Mesothelial cell of epicardium (in vitro differentiated cells): ENCODE data around the gene ZFAND2A. TPM values are rescaled to one million over a fixed set of nuclear protein-coding genes. Genes with fewer than 3 reads are reported as not detected.

Experiments used
- DNase-seq, 2 experiments: peaks; one replicate each; pipeline ENCODE4 v3.0.0; 2021; ENCODE audit warnings: low spot score in 2 of 2; ENCODE audit not compliant: unreplicated experiment in 2 of 2
- H3K27ac Mint-ChIP-seq: 2 replicates; pipeline ENCODE4 v1.8.0; 2021; ENCODE audit warnings: mixed read lengths
- H3K27me3 Mint-ChIP-seq: 2 replicates; pipeline ENCODE4 v1.8.0; 2021; ENCODE audit warnings: low read depth, mixed read lengths
- H3K36me3 Mint-ChIP-seq: 2 replicates; pipeline ENCODE4 v1.8.0; 2021; ENCODE audit warnings: mixed read lengths
- H3K4me1 Mint-ChIP-seq: 2 replicates; pipeline ENCODE4 v1.8.0; 2021; ENCODE audit warnings: mixed read lengths
- H3K4me3 Mint-ChIP-seq: 2 replicates; pipeline ENCODE4 v1.8.0; 2021; ENCODE audit warnings: mild to moderate bottlenecking, moderate library complexity, mixed read lengths
- H3K9me3 Mint-ChIP-seq: 2 replicates; pipeline ENCODE4 v1.8.0; 2021; ENCODE audit warnings: mixed read lengths
- CTCF ChIP-seq: fragments of 200-600 bp; sonication (generic); IDR thresholded peaks from one replicate; pipeline ENCODE4 v1.5.0; 2021; ENCODE audit warnings: antibody characterized with exemption; ENCODE audit not compliant: unreplicated experiment
- total RNA-seq: library from RNA; stranded (reverse); gene quantifications from 3 replicates; pipeline ENCODE4 v1.2.1, GENCODE V29; 2021

The ZFAND2A gene
- total RNA-seq, 1 donor from 2014 or later: 16.3 TPM

GRCh38 chr7:1130021-1130990, 29.7 kb downstream of the ZFAND2A start:
- Mint-ChIP-seq H3K4me1 (no peaks in the 10 kb centered on the region), H3K9me3 (peaks cover 17% of the 10 kb centered on the region), H3K4me3 (no peak overlapping the region), H3K27ac (no peak overlapping the region), H3K27me3 (no peaks in the 10 kb centered on the region), H3K36me3 (peaks cover 29% of the 10 kb centered on the region)
- DNase-seq: no peak
- no peak for TF ChIP-seq CTCF

GRCh38 chr7:1129431-1129830, 30.6 kb downstream of the ZFAND2A start:
- Mint-ChIP-seq H3K4me3 (no peak overlapping the region), H3K4me1 (no peaks in the 10 kb centered on the region), H3K27ac (no peak overlapping the region), H3K36me3 (peaks cover 28% of the 10 kb centered on the region), H3K27me3 (no peaks in the 10 kb centered on the region), H3K9me3 (peaks cover 13% of the 10 kb centered on the region)
- TF ChIP-seq CTCF: no peak
- DNase-seq: no peak

GRCh38 chr7:1127001-1127400, 33.0 kb downstream of the ZFAND2A start:
- Mint-ChIP-seq H3K27ac (no peak overlapping the region), H3K4me1 (no peaks in the 10 kb centered on the region), H3K9me3 (peaks cover 6% of the 10 kb centered on the region), H3K27me3 (no peaks in the 10 kb centered on the region), H3K36me3 (peaks cover 19% of the 10 kb centered on the region), H3K4me3 (no peak overlapping the region)
- DNase-seq: no peak
- no peak for TF ChIP-seq CTCF

GRCh38 chr7:1125603-1125969, 34.4 kb downstream of the ZFAND2A start:
- no peak for DNase-seq
- TF ChIP-seq CTCF: no peak
- H3K27ac Mint-ChIP-seq: no peak overlapping the region
- peaks cover 15% of the 10 kb centered on the region for H3K36me3 Mint-ChIP-seq
- no peak overlapping the region for H3K4me3 Mint-ChIP-seq
- no peaks in the 10 kb centered on the region for H3K27me3 Mint-ChIP-seq
- no peaks in the 10 kb centered on the region for H3K9me3 Mint-ChIP-seq
- no peaks in the 10 kb centered on the region for H3K4me1 Mint-ChIP-seq

GRCh38 chr7:1124816-1125602, 35.0 kb downstream of the ZFAND2A start:
- TF ChIP-seq CTCF: no peak
- H3K27me3 Mint-ChIP-seq: no peaks in the 10 kb centered on the region
- H3K4me1 Mint-ChIP-seq: no peaks in the 10 kb centered on the region
- H3K4me3 Mint-ChIP-seq: no peak overlapping the region
- no peak overlapping the region for H3K27ac Mint-ChIP-seq
- DNase-seq: no peak
- no peaks in the 10 kb centered on the region for H3K9me3 Mint-ChIP-seq
- peaks cover 15% of the 10 kb centered on the region for H3K36me3 Mint-ChIP-seq
